ENCODE data around the gene CERCAM. TPM values are rescaled to one million over a fixed set of nuclear protein-coding genes. Genes with fewer than 3 reads are reported as not detected.

Gene CERCAM, protein sequence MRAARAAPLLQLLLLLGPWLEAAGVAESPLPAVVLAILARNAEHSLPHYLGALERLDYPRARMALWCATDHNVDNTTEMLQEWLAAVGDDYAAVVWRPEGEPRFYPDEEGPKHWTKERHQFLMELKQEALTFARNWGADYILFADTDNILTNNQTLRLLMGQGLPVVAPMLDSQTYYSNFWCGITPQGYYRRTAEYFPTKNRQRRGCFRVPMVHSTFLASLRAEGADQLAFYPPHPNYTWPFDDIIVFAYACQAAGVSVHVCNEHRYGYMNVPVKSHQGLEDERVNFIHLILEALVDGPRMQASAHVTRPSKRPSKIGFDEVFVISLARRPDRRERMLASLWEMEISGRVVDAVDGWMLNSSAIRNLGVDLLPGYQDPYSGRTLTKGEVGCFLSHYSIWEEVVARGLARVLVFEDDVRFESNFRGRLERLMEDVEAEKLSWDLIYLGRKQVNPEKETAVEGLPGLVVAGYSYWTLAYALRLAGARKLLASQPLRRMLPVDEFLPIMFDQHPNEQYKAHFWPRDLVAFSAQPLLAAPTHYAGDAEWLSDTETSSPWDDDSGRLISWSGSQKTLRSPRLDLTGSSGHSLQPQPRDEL
- under 1 TPM; 0.30 to 0.63 (median 0.34) TPM for total RNA-seq

DNA sequence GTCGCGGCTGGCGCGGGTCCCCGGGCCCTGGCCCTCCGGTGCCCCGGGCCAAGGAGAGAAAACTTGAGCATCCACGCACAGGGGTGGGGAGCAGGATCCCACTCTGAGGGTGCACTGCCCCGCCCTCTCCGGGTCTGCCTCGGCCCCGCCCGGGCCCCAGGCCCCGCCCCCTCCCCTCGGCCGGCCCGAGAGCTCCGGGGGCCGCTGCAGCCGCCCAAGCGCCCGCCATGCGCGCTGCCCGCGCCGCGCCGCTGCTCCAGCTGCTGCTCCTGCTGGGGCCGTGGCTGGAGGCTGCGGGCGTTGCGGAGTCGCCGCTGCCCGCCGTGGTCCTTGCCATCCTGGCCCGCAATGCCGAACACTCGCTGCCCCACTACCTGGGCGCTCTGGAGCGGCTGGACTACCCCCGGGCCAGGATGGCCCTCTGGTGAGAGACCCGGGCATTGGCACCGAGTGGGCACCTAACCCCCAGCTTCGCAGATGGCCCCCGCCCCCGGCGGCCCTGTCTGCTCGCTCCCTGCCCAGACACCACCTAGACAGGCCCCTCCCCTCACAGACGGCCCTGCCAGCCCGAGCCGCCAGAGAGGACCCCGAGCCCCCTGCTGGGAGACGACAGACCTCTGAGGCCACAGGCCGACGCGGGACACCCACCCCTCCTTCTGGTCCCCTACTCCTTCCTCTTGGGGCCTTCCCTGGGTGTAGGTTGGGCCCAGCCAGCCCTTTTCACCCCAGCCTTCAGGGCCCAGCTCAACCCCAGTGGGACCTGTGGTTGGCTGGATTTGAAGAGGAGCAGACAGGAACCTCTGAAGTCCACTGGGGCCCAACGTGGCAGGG is at the start of gene CERCAM:
TSS of gene CERCAM (plus strand) at position 207 of the 831 bp plus-strand sequence. CDS start at position 228, 21 bp downstream.
- peak; percentile 45 for DNase-seq
- ATAC-seq = peak; percentile 76 to 77
- Mint-ChIP-seq H3K4me3 (peak within 1 kb of the TSS; percentile 77), H3K27me3 (ENCODE audit: low read depth) (peaks cover 24% of the 10 kb centered on the region), H3K4me1 (ENCODE audit: low read depth) (peaks cover 9% of the 10 kb centered on the region), H3K9me3 (no peaks in the 10 kb centered on the region), H3K36me3 (ENCODE audit: insufficient read depth) (no peaks in the 10 kb centered on the region)

DNA sequence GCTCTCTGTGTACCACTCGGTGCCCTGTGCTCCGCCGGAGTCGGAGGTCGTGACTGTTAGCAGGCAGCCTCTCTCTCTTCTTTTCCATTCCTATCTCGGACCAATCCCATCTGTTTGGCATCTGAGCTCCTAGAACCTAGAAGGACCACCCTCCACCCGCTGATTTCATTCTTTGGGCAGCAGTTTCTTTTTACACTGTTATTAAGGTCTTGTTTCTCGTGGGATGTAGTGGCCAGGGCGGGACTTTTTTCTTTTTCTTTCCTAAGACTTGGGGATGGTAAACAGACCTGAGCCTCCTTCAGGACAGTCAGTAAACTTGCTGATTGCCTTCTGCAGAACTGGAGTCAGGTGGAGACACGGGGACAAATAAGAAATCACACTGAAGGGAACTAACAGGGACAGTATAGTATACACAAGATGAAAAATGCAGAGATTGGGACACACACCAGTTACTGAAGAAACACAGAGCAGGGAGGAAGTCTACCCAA is 49.0 kb upstream of the CERCAM start:
- Mint-ChIP-seq H3K27me3 (ENCODE audit: low read depth) (peaks cover 3% of the 10 kb centered on the region), H3K4me3 (peak overlapping the region; percentile 97), H3K9me3 (no peaks in the 10 kb centered on the region), H3K4me1 (ENCODE audit: low read depth) (peaks cover 28% of the 10 kb centered on the region), H3K36me3 (ENCODE audit: insufficient read depth) (peaks cover 13% of the 10 kb centered on the region)
- ATAC-seq (peak; percentile 49 to 55), DNase-seq (no peak)

DNA sequence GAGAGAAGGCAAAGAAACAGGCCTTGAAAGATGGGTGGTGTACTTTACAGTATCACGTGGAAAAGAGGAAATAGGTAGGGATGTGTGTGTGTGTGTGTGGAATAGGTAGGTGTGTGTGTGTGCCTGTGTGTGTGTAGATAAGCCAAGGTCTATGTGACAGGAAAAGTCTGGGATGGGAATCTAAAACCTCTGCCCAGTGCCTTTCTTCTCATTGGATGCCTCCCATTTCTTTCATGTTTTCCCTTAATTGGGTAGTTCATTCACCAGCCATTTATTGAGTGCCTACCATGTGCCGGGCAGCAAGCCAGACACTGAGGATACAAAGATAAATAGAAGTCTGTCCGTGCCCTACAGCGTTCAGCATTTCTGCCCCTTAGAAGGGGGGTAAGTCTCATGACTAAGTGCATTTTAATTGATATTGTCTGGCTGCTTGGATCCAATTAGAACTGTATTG is 48.4 kb upstream of the CERCAM start:
- DNase-seq (no peak), ATAC-seq (no peak)
- H3K9me3 Mint-ChIP-seq = no peaks in the 10 kb centered on the region
- H3K4me1 Mint-ChIP-seq (ENCODE audit: low read depth) = peaks cover 28% of the 10 kb centered on the region
- H3K27me3 Mint-ChIP-seq (ENCODE audit: low read depth) = no peaks in the 10 kb centered on the region
- peak overlapping the region; percentile 97 for H3K4me3 Mint-ChIP-seq
- peaks cover 13% of the 10 kb centered on the region for H3K36me3 Mint-ChIP-seq (ENCODE audit: insufficient read depth)

DNA sequence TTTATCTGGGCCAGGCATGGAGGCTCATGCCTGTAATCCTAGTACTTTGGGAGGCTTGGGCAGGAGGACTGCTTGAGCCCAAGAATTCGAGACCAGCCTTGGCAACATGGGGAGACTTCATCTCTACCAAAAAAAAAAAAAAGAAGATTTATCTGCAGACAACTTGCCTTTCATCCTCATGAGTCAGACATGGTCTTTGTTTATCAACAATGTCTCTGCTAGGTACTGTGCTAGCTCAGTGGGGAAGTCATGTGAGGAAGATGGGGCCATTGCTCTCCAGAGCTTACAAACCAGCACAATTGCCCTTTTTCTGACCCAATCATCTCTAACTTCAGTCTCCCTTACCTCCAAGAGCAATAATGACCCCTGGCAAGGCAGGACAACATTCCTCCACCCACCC is 47.9 kb upstream of the CERCAM start:
- Mint-ChIP-seq H3K9me3 (no peaks in the 10 kb centered on the region), H3K36me3 (ENCODE audit: insufficient read depth) (peaks cover 13% of the 10 kb centered on the region), H3K4me1 (ENCODE audit: low read depth) (peaks cover 28% of the 10 kb centered on the region), H3K4me3 (peak overlapping the region; percentile 97), H3K27me3 (ENCODE audit: low read depth) (no peaks in the 10 kb centered on the region)
- ATAC-seq (no peak), DNase-seq (no peak)

DNA sequence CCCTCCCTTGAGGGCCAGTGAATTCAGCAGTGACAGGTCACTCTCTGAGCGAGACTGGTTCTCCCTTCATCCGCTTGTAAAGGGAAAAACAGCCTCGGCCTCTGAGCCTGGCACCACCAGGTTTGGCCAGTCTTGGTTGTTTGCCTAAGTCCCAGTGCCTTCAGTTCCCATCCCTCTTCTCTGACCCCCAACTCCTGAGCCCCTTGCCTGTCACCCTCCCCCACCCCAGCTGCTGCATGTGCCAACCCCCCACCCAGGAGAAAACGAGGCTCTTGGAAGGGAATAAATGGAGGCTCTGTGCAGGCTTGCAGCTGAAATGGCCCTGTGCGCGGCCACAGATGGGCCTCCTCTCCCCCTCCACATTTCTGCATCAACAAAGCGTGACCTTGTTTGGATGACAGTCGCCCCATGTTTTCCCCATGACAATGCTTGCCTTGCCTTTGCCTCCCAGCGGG is 46.4 kb upstream of the CERCAM start:
- Mint-ChIP-seq H3K4me1 (ENCODE audit: low read depth) (peaks cover 28% of the 10 kb centered on the region), H3K27me3 (ENCODE audit: low read depth) (no peaks in the 10 kb centered on the region), H3K36me3 (ENCODE audit: insufficient read depth) (peaks cover 16% of the 10 kb centered on the region), H3K9me3 (no peaks in the 10 kb centered on the region), H3K4me3 (no peak overlapping the region)
- no peak for DNase-seq
- no peak for ATAC-seq

DNA sequence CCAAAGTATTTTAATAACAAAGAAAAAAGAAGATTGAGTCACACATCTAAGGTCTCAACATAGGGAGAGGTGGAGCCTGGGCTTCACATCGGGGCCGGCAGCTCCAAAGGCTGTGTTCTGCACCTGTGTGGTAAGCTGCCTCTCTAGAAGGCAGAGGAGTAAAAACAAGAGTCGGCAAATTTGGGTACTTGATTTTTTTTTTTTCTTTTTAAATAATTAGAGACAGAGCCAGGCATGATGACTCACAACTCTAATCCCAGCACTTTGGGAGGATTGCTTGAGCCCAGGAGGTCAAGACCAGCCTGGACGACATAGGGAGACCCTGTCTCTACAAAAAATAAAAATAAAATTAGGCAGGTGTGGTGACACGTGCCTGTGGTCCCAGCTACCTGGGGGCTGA is 44.8 kb upstream of the CERCAM start:
- H3K27me3 Mint-ChIP-seq (ENCODE audit: low read depth) = no peaks in the 10 kb centered on the region
- H3K9me3 Mint-ChIP-seq = no peaks in the 10 kb centered on the region
- ATAC-seq (no peak), DNase-seq (no peak)
- peaks cover 21% of the 10 kb centered on the region for H3K4me1 Mint-ChIP-seq (ENCODE audit: low read depth)
- peaks cover 21% of the 10 kb centered on the region for H3K36me3 Mint-ChIP-seq (ENCODE audit: insufficient read depth)
- no peak overlapping the region for H3K4me3 Mint-ChIP-seq

DNA sequence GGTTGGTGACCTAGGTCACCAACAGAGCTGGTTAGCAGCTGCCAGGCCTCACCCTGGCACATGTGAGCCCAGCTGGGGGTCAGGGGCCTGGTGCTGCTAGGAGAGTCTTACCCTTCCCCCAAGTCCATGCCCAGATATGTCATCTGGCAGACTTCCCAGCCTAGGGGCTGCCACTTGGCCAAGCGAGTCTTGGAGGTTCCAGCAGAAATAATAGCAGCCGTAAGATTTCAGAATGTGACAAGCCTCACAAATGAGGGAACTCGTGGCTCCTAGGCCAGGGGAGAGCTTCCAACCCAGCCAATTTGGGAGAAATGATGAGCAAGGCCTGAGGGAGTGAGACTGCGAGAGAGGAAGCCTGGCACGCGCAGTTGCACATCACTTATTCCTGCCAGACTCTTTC is 38.4 kb upstream of the CERCAM start:
- no peak overlapping the region for H3K4me3 Mint-ChIP-seq
- no peaks in the 10 kb centered on the region for H3K9me3 Mint-ChIP-seq
- no peaks in the 10 kb centered on the region for H3K4me1 Mint-ChIP-seq (ENCODE audit: low read depth)
- DNase-seq (no peak), ATAC-seq (no peak)
- H3K27me3 Mint-ChIP-seq (ENCODE audit: low read depth) = no peaks in the 10 kb centered on the region
- H3K36me3 Mint-ChIP-seq (ENCODE audit: insufficient read depth) = peaks cover 21% of the 10 kb centered on the region

DNA sequence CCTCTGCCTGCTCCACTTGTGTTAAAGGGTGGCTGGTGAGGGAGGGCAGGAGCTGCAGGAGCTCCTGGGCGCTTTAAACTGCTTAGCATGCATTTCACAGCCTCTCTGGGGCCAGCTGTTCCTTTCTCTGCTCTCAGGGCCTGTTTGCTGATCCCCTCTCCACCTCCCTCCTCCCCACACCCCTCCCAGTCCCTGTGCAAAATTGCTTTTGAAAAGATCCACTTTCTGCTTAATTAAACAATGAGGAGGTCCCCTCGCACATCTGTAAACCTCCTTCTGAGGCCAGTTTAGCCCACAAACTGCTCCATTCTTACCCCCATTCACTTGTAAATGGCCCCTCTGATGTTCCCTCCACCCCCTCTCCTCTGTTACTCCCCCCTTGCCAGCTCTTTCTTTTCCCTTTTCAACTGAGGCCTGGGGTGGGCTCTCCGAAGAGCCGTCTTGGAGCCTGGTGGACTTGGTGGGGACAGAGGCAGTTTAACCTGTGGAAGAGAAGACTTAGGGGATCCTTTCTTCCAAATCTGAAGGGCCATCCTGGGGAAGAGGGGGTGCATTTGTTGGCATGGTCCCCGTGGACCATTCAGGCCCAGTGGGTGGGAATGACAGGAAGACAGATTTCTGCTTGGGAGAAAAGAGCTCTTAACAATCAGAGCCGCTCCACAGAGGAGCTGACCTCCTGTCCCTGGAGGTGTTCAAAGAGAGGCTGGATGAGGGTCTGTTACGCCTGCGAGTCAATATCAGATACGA is 37.5 kb upstream of the CERCAM start:
- no peak overlapping the region for H3K4me3 Mint-ChIP-seq
- no peaks in the 10 kb centered on the region for H3K4me1 Mint-ChIP-seq (ENCODE audit: low read depth)
- ATAC-seq (no peak), DNase-seq (no peak)
- no peaks in the 10 kb centered on the region for H3K9me3 Mint-ChIP-seq
- no peaks in the 10 kb centered on the region for H3K27me3 Mint-ChIP-seq (ENCODE audit: low read depth)
- H3K36me3 Mint-ChIP-seq (ENCODE audit: insufficient read depth) = peaks cover 29% of the 10 kb centered on the region

DNA sequence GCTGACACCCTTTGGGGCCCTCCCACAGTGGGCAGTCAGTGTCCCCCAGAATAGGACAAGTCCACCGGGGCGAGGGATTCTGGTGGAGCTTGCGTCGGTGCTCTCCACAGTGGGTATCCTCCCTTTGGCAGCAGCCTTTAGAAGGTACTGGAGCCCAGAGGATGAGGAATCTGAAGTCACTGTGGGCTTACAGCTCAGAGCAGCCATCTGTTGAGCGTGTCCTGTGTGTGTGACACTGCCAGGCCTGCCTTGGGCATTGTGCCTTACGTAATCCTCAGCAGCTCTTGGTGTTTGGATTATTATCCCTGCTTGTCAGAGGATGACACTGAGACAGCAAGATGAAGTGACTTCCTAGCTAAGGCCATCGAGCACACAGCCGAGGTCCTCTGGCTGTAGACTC is 36.9 kb upstream of the CERCAM start:
- ATAC-seq (no peak), DNase-seq (no peak)
- no peaks in the 10 kb centered on the region for H3K27me3 Mint-ChIP-seq (ENCODE audit: low read depth)
- peaks cover 29% of the 10 kb centered on the region for H3K36me3 Mint-ChIP-seq (ENCODE audit: insufficient read depth)
- no peak overlapping the region for H3K4me3 Mint-ChIP-seq
- H3K4me1 Mint-ChIP-seq (ENCODE audit: low read depth) = no peaks in the 10 kb centered on the region
- no peaks in the 10 kb centered on the region for H3K9me3 Mint-ChIP-seq

DNA sequence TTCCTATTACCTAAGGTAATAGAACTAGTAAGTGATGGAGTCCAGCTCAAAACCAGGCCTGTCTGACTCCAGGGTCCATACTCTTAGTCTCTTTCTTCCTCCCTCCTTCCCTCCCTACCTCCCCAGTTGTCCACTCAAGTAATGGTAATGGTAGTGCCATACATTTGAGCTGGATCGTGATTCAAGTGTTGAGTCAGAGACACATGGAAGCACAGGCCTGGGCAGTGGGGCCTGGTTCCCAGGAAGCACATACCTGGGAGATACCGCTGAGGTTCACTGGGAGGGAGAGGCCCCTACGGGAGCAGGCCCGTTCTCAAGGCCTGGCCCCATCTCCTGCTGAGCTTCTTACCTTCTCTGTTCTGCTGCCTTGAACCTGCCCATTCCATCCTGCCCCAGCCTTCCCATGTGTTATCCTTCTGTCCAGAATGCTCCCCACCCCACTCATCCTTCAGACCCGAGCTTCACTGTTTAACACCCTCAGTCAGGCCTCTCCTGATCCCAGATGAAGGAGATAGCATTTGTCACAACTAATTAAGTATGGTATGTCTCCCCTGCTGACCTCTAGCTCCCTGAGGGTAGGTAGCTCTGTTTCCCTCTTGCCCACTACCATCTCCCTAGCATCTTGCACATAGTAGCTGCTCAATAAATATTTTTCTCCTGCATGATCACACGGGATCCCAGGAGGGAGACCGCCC is 35.7 kb upstream of the CERCAM start:
- H3K36me3 Mint-ChIP-seq (ENCODE audit: insufficient read depth) = peaks cover 33% of the 10 kb centered on the region
- ATAC-seq (no peak), DNase-seq (no peak)
- H3K27me3 Mint-ChIP-seq (ENCODE audit: low read depth) = no peaks in the 10 kb centered on the region
- no peak overlapping the region for H3K4me3 Mint-ChIP-seq
- H3K4me1 Mint-ChIP-seq (ENCODE audit: low read depth) = no peaks in the 10 kb centered on the region
- H3K9me3 Mint-ChIP-seq = no peaks in the 10 kb centered on the region

DNA sequence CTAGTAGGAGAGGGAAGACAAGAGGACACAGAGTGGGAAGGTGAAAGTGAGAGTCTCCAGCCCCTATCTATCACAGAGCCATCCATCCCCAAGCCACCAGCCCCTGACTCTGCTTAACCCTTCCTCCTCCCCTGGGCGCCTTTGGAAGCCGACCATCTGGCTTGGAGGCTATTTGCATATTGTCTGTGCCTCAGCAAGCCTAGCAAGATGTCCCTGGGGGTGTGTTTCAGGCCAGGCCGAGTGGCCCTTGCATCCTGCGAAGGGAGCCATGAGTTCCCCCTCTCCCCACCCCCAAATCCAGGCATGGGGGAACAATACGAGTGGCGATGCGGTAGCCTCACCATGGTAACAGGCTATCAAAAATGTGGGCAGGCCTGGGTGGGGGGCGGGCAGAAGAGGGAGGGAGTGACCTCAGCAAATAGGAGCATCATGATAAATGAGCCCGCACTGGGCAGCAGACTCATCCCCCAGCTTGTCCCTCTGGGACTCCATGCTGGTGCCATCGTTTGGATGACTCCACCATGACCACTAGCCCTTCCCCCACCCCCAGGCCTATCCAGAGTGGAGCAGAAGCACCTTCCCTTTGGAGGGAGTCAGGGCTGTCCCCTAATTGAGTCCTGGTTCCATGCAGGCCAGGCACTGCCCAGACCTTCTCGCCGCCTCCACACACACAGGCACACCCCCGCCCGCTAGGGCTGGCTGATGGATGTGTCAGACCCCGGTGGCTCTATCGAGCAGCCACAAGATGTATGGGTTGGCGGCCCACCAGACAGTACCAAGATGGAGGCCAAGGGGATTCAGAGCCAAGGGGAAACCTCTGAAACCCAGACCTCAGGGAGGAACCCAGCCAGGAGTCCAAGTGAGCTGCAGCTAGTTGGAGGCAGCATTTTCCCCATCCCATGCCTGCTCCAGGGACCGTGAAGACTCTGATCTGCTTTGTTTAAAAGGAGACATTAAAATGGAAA is 34.9 kb upstream of the CERCAM start:
- Mint-ChIP-seq H3K27me3 (ENCODE audit: low read depth) (no peaks in the 10 kb centered on the region), H3K9me3 (no peaks in the 10 kb centered on the region), H3K4me1 (ENCODE audit: low read depth) (no peaks in the 10 kb centered on the region), H3K4me3 (no peak overlapping the region), H3K36me3 (ENCODE audit: insufficient read depth) (peaks cover 30% of the 10 kb centered on the region)
- ATAC-seq (no peak), DNase-seq (no peak)

DNA sequence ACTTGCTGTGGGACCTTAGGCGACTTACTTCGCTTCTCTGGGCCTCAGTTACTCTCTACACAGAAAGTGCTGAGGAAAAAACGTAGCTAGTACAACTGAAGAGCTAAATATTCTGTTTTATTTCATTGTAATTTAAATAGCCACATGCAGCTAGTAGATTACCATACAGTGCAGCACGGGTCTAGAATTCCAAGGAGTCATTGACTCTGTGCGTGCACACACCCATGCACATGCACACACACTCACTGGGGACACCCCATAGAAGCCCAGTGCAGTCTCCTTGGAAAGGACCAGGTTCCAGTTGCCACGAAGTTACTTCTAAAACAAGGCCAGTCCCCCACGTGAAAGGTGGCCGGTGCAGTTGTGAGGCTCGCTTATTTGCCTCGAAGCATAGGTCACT is 32.5 kb upstream of the CERCAM start:
- no peak for ATAC-seq
- Mint-ChIP-seq H3K9me3 (no peaks in the 10 kb centered on the region), H3K4me1 (ENCODE audit: low read depth) (no peaks in the 10 kb centered on the region), H3K27me3 (ENCODE audit: low read depth) (no peaks in the 10 kb centered on the region), H3K4me3 (no peak overlapping the region), H3K36me3 (ENCODE audit: insufficient read depth) (peaks cover 35% of the 10 kb centered on the region)
- DNase-seq = no peak

Measured in activated T-cell treated with anti-CD3 and anti-CD28 coated beads, Interleukin-2, amount 50 U/mL, for 4 hours (primary cell).